COLO829 (cell line): ENCODE results near the gene DAPK3.
"Not testable (repeated sequence)": the region's sequence is repeated elsewhere in the genome, so short reads cannot be mapped to it uniquely, and the experiment has no call there.

Experiments used
- DNase-seq: peaks from one replicate; pipeline ENCODE4 v3.0.0; 2012; ENCODE audit warnings: low spot score

The DAPK3 gene

DNA sequence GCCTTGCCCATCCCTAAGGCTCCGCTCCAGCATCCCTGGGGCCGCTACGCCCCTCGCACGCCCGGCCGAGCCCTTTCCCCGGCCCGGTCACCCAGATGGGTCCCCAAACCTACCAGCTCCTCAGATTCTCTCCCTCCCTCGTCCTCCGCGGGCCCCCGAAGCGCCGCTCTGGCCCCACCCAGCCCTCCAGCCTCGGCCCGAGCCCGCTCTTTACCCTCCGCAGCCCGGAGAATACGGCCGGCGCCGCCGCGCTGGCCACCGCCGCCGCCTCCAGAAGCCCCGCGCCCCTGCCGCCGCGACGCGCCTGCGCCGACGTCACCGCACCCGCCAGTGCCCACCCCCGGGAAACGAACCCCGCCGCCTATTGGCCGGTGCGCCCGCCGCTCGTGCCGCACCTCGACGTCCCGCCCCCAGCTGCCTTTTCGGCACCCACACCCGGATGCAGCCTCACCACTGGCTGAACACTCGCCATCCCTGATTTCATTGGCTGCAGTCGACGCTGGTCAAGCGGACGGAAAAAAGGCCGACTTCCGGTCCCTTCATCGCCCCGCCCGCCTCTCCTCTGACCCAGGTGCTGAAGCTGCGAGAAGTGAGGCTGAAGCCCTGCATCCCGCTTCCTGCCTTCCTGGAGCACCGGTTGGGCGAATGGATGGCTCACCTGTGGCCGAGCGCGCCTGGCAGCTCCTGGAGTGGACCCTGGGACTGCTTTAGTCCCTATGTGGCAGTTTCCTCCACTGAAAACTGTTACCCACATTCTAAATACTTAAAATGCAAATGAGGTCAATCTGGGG is at the start of gene DAPK3:
TSS of gene DAPK3 (minus strand) at position 292 of the 791 bp plus-strand sequence. CDS start 1,364 bp downstream, outside the sequence.
- peak; percentile 90 for DNase-seq

- no peak for DNase-seq
These were observed 48.7 kb upstream of the DAPK3 start for GRCh38 chr19:4019578-4019977.

DNA sequence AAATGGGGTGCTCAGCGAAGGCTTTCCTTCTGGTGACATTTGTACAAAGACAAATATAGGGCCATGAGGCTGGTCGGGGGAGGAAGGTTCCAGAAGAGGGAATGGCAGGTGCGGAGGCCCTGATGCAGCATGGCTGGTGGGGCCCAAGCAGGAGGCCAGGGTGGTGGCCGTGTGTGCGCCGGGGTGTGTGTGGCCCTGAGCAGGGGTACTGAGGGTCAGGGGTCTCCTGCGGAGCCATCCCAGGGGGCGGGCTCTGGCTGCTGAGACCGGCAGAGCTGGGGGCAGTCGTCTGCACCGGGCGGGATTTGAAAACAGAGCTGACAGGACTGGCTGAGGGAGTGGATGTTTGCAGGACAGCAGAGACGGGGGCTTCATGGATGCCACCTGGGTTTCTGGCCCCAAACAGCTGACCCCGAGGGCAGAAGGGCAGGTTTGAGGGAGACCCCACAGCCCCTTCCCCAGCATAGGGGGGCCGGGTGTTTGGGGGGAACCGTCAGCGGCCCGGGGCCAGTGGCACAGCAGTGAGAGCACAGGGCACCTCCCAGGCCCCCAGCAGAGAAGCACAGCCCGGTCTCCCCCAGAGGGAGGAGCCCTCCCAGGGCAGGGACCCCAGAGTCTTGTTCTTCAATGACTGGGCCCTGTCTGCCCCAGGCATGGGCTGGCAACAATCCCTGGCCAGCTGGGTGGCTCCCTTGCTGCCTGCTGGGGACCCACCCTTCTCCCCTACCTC is 48.0 kb upstream of the DAPK3 start:
- DNase-seq, result no peak

DNA sequence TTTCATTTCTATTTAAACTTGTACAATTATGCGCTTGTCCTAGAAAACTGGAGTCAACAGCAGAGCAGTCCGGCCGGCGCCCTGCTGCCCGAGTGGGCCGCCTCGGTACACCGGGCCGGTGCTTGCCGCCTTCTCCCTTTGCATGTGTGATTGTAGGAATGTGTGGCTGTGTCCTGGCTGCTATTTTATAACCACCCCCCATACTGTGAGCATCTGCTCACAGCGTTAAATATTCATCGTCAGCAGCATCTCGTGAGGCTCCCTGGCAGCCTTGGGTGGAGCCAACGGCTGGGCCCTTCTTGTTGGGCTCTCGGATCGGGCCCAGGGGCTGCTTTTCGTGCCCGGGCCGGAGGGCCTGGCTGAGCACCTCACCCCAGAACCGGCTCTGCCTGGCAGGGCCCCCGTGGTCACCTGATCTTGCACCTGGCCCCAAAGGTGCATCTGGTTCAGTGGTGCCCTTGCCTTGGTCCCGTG is 47.3 kb upstream of the DAPK3 start:
- DNase-seq, result no peak

DNA sequence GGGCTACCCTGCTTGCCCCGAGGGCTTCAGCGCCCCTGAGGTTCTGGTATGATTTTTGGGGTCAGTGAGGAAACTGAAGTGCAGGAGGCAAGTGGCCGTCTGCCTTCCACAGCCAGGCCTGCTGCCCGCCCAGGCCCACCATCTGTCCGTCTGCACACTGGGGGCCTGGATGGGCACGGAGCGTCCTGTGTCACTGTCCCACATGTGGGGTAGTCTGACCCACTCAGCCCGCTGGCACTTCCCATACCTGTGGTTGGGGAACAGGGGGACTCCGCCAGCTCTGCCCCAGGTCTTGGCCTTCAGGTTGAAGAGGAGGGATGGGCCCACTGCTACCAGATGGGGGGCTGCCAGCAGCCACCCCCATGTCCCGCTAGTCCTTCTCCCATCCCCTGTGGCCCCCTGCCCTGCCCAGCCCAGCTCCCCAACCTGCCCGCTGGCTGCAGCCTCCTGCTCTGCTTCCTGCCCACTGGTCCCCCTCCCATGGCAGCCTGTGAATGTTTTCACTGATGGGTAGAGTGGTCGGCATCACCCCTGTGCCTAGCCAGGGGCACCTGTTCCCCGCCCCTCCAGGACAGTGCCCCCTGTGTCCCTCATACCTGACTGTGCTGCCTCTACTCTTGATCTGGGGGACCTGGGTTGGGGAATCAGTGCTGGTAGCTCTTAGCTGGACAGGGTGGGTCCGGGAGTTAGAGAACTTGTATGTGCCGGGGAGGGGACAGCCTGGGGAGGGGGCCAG is 46.2 kb upstream of the DAPK3 start:
- DNase-seq, result no peak

DNA sequence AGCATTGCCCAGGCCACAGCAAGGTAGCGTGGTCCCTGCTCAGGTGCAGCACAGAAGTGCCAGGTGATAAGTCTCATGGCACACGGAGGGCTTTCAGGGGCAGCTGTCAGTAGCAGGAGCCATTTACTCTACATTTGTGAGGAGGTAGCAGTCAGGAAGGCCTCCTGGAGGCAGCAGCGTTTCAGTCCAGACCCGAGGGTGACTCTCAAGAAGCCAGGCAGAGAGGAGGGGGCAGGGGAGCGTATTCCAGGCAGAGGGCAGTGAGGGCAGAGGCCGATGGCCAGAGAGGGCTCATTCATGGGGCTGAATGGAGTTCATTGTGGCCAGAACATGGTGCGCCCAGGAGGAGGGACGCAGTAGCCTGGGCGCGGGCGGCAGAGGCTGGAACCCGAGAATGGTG is 45.6 kb upstream of the DAPK3 start:
- peak; percentile 29 for DNase-seq

- DNase-seq, result no peak
These were observed 45.0 kb upstream of the DAPK3 start for GRCh38 chr19:4015705-4016402.

- no peak for DNase-seq
These were observed 43.9 kb upstream of the DAPK3 start for GRCh38 chr19:4014541-4015491.

GRCh38 chr19:4013886-4014540 is 43.1 kb upstream of the DAPK3 start:
- DNase-seq, result no peak

- DNase-seq, result no peak
These were observed 42.2 kb upstream of the DAPK3 start for GRCh38 chr19:4012975-4013634.

DNA sequence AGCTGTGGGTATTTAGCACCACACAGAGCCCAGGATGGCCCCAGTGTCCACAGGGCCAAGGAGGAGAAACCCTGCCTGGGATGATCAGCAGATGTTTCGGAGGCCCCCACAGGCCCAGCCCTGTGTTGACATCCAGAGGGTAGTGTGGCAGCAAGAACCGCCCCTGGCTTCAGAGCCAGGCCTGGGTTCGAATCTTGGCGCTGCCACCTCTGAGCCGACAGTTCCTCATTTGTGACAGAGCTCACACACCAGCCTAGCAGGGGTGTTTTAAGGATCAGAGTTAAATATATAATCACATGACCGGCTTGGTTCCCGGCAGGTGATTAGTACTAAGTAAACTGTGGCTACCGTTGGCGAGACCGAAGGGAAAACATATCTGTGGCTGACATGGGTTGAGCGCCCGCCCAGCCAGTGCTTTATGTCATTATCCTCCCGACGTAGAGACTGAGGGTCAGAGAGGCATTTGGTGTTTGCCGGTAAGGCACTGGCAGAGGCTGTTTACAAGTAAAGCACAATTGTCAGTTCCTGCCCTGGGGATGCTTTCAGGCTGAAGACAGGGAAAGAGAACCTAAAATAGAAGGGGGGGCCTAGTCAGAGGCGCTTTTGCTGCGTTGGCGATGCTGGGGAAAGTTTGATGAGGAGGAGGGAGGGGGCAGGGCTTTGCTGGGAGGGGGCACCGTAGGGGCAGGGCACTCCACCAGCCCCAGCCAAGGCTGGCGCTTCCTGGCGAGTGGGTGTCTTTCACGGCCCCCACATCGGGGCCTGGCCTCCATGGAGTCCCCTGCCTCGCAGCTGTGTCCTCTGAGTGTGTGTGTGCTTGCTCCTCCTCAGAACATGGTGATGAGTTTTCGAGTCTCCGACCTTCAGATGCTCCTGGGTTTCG is 41.4 kb upstream of the DAPK3 start:
- no peak for DNase-seq

DNA sequence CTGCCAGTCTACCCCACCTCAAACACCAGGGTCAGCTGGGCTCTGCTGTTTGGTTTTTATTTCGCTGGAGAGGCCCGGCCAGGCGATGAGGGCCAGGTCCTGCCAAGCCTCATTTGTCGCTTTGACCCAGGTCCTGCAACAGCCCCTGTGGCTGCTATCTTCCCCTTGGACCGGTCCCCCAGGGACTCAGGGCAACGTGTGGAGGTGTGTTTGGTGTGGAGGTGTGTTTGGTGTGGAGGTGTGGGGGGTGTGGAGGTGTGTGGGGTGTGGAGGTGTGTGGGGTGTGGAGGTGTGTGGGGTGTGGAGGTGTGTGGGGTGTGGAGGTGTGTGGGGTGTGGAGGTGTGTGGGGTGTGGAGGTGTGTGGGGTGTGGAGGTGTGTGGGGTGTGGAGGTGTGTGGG is 40.5 kb upstream of the DAPK3 start:
- DNase-seq, result not testable (repeated sequence)

- no peak for DNase-seq
These were observed 39.9 kb upstream of the DAPK3 start for GRCh38 chr19:4010808-4011110.

GRCh38 chr19:4009990-4010807 is 39.3 kb upstream of the DAPK3 start:
- no peak for DNase-seq

DNA sequence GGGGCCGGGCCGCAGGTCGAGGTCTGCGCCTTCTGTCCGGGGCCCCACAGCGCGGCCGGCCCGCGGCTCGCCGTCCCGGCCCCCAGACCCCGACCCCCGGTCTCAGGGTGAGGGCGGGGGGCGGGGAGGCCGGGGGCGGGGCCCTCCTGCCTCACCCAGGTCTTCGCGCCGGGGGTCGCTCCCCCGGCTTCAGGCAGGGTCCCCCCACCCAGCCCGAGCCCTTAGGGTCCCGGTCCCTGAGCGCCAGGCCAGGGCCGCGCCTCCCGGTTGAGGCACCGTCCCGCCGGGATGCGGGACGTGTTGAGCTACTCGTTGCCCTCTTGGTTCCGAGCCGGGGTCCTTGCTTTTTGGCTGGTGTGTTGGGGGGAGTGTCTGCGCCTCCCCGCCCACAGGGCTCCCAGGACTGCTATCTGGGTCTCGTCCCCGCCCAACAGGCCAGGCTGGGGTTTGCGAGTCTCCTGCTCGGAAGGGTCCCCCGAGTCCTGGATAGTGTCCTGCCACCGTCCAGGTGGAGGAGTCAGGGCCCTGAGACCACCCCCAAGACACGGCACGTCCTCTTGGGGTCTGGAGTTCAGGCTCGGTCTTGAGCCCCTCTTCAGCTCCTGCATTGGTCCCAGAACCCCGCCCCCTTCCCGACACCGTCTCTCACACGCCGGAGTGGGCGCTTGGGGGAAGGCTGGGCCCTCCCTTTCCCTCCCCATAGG is 37.1 kb upstream of the DAPK3 start:
- DNase-seq, result no peak

- DNase-seq, result peak; percentile 95
These were observed 36.3 kb upstream of the DAPK3 start, which contains the start of gene PIAS4 for GRCh38 chr19:4007021-4007835. Gene PIAS4, plus strand, starts transcription at chr19:4007736. Its CDS starts 25 bp downstream, at chr19:4007761.
